OCI-LY7 (cell line): ENCODE measurements around the gene CCDC47. TPM values are rescaled to one million over a fixed set of nuclear protein-coding genes. Genes with fewer than 3 reads are reported as not detected.

Experiments used
- BruUV-seq: library from RNA; stranded (reverse); fragments of 400-500 nt; replicated peaks from 2 replicates; lab custom pipeline; 2021; lab: Mats Ljungman, UMichigan
- CTCF ChIA-PET: fragments of 300-600 bp; sonication (Branson Sonifier 250); formaldehyde crosslinking; loops from one replicate; lab custom pipeline; 2022; ENCODE audit warnings: antibody characterized with exemption; ENCODE audit not compliant: unreplicated experiment; lab: Charles Lee
- POLR2A ChIA-PET: fragments of 300-600 bp; sonication (Branson Sonifier 250); formaldehyde crosslinking; loops from one replicate; lab custom pipeline; 2022; ENCODE audit warnings: antibody characterized with exemption; lab: Charles Lee
- DNase-seq: peaks from one replicate; pipeline ENCODE4 v3.0.0-alpha.2; 2015; ENCODE audit warnings: low spot score
- H2AFZ ChIP-seq: fragments of 200-600 bp; sonication (generic), shearing (Covaris generic); 2 replicates; pipeline ENCODE4 v1.6.1; 2014; ENCODE audit warnings: mild to moderate bottlenecking, antibody characterized with exemption, low read length, moderate library complexity
- H3K27ac ChIP-seq: fragments of 200-600 bp; sonication (generic); 2 replicates; pipeline ENCODE4 v1.5.1; 2014; ENCODE audit warnings: mixed run types, low read depth, mild to moderate bottlenecking, moderate library complexity, low read length, inconsistent platforms; ENCODE audit not compliant: poor library complexity, severe bottlenecking
- H3K36me3 ChIP-seq: fragments of 200-600 bp; sonication (generic); 2 replicates; pipeline ENCODE4 v1.6.1; 2014; ENCODE audit warnings: mild to moderate bottlenecking, antibody characterized with exemption, low read length, moderate library complexity, mixed read lengths; ENCODE audit not compliant: insufficient read depth
- H3K4me1 ChIP-seq: fragments of 200-600 bp; sonication (generic); 2 replicates; pipeline ENCODE4 v1.5.1; 2014; ENCODE audit warnings: mild to moderate bottlenecking, low read length; ENCODE audit not compliant: insufficient read depth, poor library complexity, severe bottlenecking
- H3K4me2 ChIP-seq: fragments of 200-600 bp; sonication (generic); 2 replicates; pipeline ENCODE4 v1.6.1; 2014; ENCODE audit warnings: mild to moderate bottlenecking, low read length
- H3K4me3 ChIP-seq: fragments of 200-600 bp; sonication (generic); 2 replicates; pipeline ENCODE4 v1.5.1; 2014; ENCODE audit warnings: mild to moderate bottlenecking, low read depth, low read length; ENCODE audit not compliant: poor library complexity, severe bottlenecking
- H3K79me2 ChIP-seq: fragments of 200-600 bp; sonication (generic); 2 replicates; pipeline ENCODE4 v1.6.1; 2016; ENCODE audit warnings: low read depth, mild to moderate bottlenecking, low read length, moderate library complexity, mixed read lengths; ENCODE audit not compliant: insufficient read depth
- H3K9me2 ChIP-seq: fragments of 200-600 bp; sonication (generic); 2 replicates; pipeline ENCODE4 v1.6.1; 2016; ENCODE audit warnings: mild to moderate bottlenecking, low read length, mixed read lengths; ENCODE audit not compliant: insufficient read depth
- H3K9me3 ChIP-seq: fragments of 200-600 bp; sonication (generic); 2 replicates; pipeline ENCODE4 v1.6.1; 2014; ENCODE audit warnings: mild to moderate bottlenecking, mixed run types, low read length, mixed read lengths
- H4K20me1 ChIP-seq: fragments of 200-600 bp; sonication (generic); 2 replicates; pipeline ENCODE4 v1.6.1; 2014; ENCODE audit warnings: mild to moderate bottlenecking, antibody characterized with exemption, low read length, moderate library complexity, mixed read lengths; ENCODE audit not compliant: insufficient read depth
- CTCF ChIP-seq: fragments of 200-600 bp; sonication (generic); conservative IDR thresholded peaks from 2 replicates; pipeline ENCODE4 v1.5.1; 2014; ENCODE audit warnings: mild to moderate bottlenecking, antibody characterized with exemption, low read length, moderate library complexity, mixed read lengths
- EZH2phosphoT487 ChIP-seq: fragments of 200-600 bp; sonication (generic); IDR thresholded peaks from 2 replicates; pipeline ENCODE4 v1.6.1; 2018; ENCODE audit warnings: low read depth, borderline replicate concordance, mild to moderate bottlenecking, mixed run types, antibody characterized with exemption, low read length, moderate library complexity, mixed read lengths
- intact Hi-C: fragments of 100-400 bp; cut with micrococcal nuclease; formaldehyde crosslinking; loops from one replicate; pipeline ENCODE4 v1.10.0; 2022; ENCODE audit not compliant: unreplicated experiment
- total RNA-seq, 2 experiments: library from RNA; depleted of rRNA in 1 of 2; stranded (reverse); fragments of >200 nt in 1 of 2; shearing (Covaris generic) in 1 of 2; gene quantifications; 2 replicates each; pipeline ENCODE4 v1.2.3, GENCODE V29; 2014 to 2022

CCDC47 gene
- total RNA-seq, 2 experiments from 2014 or later: 27.5 to 50.3 TPM

DNA sequence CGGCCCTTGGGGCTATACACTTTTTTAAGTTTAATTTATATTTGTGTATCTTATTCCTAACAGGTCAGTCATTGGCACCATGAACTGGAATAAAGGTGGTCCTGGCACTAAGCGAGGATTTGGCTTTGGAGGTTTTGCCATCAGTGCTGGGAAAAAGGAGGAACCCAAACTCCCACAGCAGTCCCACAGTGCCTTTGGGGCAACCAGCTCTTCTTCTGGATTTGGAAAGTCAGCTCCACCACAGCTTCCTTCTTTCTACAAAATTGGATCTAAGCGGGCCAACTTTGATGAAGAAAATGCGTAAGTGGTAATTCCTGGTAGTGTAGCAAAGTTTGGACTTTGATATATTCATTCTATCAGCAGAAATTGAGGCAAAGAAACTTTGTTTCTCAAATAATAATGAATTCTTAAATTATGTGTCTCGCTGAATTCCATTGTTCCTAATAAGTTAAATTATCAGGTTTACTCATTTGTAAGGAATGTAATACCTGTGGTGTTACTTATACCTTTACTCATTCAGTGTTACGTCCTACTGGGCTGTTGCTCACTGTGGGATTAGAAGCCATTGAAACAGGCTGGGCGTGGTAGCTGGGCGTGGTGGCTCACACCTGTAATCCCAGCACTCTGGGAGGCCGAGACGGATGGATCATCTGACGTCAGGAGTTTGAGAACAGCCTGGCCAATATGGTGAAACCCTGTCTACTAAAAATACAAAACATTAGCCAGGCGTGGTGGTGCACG, 13.7 kb upstream of the CCDC47 start:
- CTCF ChIA-PET: no interaction called here
- POLR2A ChIA-PET: no interaction called here
- Histone ChIP-seq H3K9me2 (no peaks in the 10 kb centered on the region), H3K36me3 (peaks cover 100% of the 10 kb centered on the region), H3K79me2 (peaks cover 80% of the 10 kb centered on the region), H2AFZ (no peak overlapping the region), H3K4me3 (no peak overlapping the region), H4K20me1 (peaks cover 25% of the 10 kb centered on the region), H3K27ac (no peak overlapping the region), H3K4me1 (no peaks in the 10 kb centered on the region), H3K4me2 (no peak overlapping the region), H3K9me3 (no peaks in the 10 kb centered on the region)
- no TSS peak for BruUV-seq
- TF ChIP-seq EZH2phosphoT487 (no peak), CTCF (no peak)
- intact Hi-C loops: no loop called here
- DNase-seq: no peak

- no peak for TF ChIP-seq CTCF
- TF ChIP-seq EZH2phosphoT487: no peak
- Histone ChIP-seq H3K79me2 (peaks cover 80% of the 10 kb centered on the region), H3K4me1 (no peaks in the 10 kb centered on the region), H4K20me1 (peaks cover 26% of the 10 kb centered on the region), H3K4me3 (no peak overlapping the region), H2AFZ (no peak overlapping the region), H3K9me2 (no peaks in the 10 kb centered on the region), H3K36me3 (peaks cover 97% of the 10 kb centered on the region), H3K4me2 (no peak overlapping the region), H3K9me3 (no peaks in the 10 kb centered on the region), H3K27ac (no peak overlapping the region)
- no TSS peak for BruUV-seq
- ChIA-PET POLR2A (interaction anchor here (0.6 to 0.8 kb wide), 2 partner anchors 10 to 72 kb away, joined by 3 read pairs; no protein-coding TSS in a partner anchor), CTCF (no interaction called here)
- no peak for DNase-seq
- intact Hi-C loops: no loop called here
Observed at GRCh38 chr17:63786117-63786516, 12.7 kb upstream of the CCDC47 start.

GRCh38 chr17:63785556-63785955, 12.2 kb upstream of the CCDC47 start:
- CTCF ChIA-PET: no interaction called here
- Histone ChIP-seq H3K4me2 (no peak overlapping the region), H4K20me1 (peaks cover 28% of the 10 kb centered on the region; the same call in 1 of the 2 replicates), H3K4me3 (no peak overlapping the region), H3K9me2 (no peaks in the 10 kb centered on the region), H2AFZ (no peak overlapping the region), H3K4me1 (no peaks in the 10 kb centered on the region), H3K36me3 (peaks cover 97% of the 10 kb centered on the region), H3K79me2 (peaks cover 80% of the 10 kb centered on the region), H3K27ac (no peak overlapping the region), H3K9me3 (no peaks in the 10 kb centered on the region)
- intact Hi-C loops: no loop called here
- POLR2A ChIA-PET: interaction anchor here (0.6 kb wide), 2 partner anchors 16 to 71 kb away, joined by 3 to 4 read pairs; no protein-coding TSS in a partner anchor
- no TSS peak for BruUV-seq
- DNase-seq: no peak
- TF ChIP-seq CTCF: no peak
- no peak for TF ChIP-seq EZH2phosphoT487
